IPS-18c (cell line): ENCODE data around the gene KIF20A.
"Not testable (repeated sequence)": the region's sequence is repeated elsewhere in the genome, so short reads cannot be mapped to it uniquely, and the experiment has no call there.

ENCODE experiments used
- H3K4me3 ChIP-seq: 2 replicates; pipeline ENCODE4 v1.7.0; 2013; ENCODE audit warnings: low read depth, mild to moderate bottlenecking, low read length, moderate library complexity; ENCODE audit not compliant: insufficient read depth
- H3K9me3 ChIP-seq: one replicate; pipeline ENCODE4 v1.6.1; 2013; ENCODE audit warnings: mild to moderate bottlenecking, low read length, moderate library complexity; ENCODE audit not compliant: control insufficient read depth, insufficient read depth

KIF20A gene

GRCh38 chr5:138178516-138179276, at the start of gene KIF20A, which contains the start of gene BRD8:
Gene KIF20A (plus strand): TSS chr5:138179112. CDS start chr5:138179681, 569 bp downstream.
Gene BRD8 (minus strand): TSS chr5:138178630. CDS start chr5:138178614, 16 bp downstream.
- no peaks in the 10 kb centered on the region for H3K9me3 ChIP-seq
- H3K4me3 ChIP-seq, result peak within 1 kb of the TSS; percentile 88

DNA sequence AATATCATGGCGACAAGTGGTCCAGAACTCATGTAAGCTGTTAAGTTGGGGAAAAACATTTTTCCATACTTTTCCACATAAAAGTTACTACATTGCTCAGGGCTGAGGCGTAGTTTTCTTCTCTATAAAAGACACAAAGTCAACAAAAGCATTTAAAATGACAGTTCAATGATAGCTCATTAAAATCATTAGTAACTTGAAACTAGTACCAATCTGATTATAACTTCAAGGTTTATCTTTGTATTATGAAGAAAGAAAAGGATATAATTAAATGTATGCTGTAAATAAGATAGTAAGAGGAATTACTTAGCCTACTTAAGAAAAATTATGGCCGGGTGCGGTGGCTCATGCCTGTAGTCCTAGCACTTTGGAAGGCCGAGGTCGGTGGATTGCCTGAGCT, 49.6 kb upstream of the KIF20A start:
- Histone ChIP-seq H3K9me3 (no peaks in the 10 kb centered on the region), H3K4me3 (no peak overlapping the region)

DNA sequence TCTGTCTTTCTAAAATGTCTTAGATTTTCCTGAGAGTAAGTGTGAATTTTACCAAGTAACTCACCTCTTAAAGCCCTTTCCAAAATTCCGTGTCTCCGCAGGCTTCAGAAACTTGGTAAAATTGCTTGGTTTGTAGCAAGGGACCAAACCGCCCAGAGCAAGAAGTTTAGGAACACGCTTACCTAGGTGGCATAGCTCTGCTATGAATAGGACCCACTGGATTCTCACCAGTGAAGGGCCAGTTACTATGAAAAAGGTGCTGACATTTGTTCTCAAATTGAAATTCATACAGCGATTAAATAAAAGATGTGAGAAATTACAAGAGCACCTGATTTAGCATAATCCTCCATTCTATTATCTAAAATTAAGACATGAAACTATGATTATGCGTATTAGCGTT, 46.4 kb upstream of the KIF20A start:
- Histone ChIP-seq H3K4me3 (no peak overlapping the region), H3K9me3 (no peaks in the 10 kb centered on the region)

- Histone ChIP-seq H3K9me3 (no peaks in the 10 kb centered on the region), H3K4me3 (peak within 1 kb of the TSS; percentile 67)
These were observed 39.7 kb upstream of the KIF20A start, which contains the start of gene NME5 for GRCh38 chr5:138138949-138139780. Gene NME5 (minus strand): TSS chr5:138139428. CDS start chr5:138138780, 648 bp downstream.

- no peaks in the 10 kb centered on the region for H3K9me3 ChIP-seq
- peak overlapping the region; percentile 67; the same call in 1 of the 2 replicates for H3K4me3 ChIP-seq
These were observed 39.2 kb upstream of the KIF20A start for GRCh38 chr5:138139781-138140090.

GRCh38 chr5:138140268-138140667, 38.6 kb upstream of the KIF20A start:
- Histone ChIP-seq H3K4me3 (no peak overlapping the region), H3K9me3 (no peaks in the 10 kb centered on the region)

DNA sequence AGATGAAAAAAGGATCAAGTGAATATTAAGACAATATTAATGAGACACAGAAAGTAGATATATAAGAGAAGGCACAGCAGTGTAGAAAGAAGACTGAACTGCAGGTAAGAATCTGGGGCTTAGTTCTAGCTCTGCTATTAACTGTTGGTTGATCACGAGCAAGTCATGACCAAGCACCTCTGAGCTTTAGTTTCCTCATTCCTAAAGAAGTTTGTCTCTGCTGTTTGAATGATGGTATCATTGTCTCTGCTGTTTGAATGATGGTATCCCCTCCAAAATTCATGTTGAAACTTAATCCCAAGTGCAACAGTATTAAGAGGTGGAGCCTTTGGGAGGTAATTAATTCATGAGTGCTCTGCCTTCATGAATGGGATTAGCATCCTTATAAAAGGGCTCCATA, 37.2 kb upstream of the KIF20A start:
- H3K4me3 ChIP-seq, result no peak overlapping the region
- no peaks in the 10 kb centered on the region for H3K9me3 ChIP-seq

- not testable (repeated sequence) for H3K4me3 ChIP-seq, H3K9me3 ChIP-seq
These were observed 35.3 kb upstream of the KIF20A start for GRCh38 chr5:138143578-138143977.

DNA sequence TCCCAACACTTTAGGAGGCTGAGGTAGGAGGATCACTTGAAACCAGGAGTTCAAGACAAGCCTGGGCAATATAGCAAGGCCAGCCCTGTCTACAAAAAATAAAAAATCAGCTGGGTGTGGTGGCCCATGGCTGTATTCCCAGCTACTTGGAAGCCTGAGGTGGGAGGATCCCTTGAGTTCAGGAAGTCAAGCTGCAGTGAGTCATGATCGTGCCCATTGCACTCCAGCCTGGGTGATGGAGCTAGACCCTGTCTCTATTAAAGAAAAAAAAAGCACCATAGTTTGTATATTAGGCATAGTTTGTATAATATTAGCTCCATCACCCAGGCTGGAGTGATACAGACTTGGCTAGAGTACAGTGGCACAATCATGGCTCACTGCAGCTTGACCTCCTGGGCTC, 30.1 kb upstream of the KIF20A start:
- Histone ChIP-seq H3K9me3 (no peaks in the 10 kb centered on the region), H3K4me3 (no peak overlapping the region)

DNA sequence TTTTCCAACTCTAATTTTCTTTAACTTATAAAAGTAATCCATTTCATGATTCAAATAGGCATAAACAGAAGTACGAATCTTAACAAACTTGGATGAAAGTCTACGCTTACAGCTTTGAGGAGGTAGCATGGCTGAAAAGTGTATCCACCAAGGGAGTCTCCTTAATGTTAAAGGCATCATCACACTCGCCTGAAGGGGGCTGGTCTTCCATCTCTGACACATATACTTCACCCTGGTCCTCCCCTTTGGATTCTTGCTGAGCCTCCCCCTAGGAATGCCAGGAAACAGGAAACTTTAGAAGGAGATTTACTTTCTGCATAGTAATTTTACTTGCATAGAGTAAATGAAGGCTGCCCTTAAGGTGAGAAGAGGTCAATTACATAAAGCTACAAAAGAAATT, 29.4 kb upstream of the KIF20A start:
- Histone ChIP-seq H3K9me3 (no peaks in the 10 kb centered on the region), H3K4me3 (no peak overlapping the region)

DNA sequence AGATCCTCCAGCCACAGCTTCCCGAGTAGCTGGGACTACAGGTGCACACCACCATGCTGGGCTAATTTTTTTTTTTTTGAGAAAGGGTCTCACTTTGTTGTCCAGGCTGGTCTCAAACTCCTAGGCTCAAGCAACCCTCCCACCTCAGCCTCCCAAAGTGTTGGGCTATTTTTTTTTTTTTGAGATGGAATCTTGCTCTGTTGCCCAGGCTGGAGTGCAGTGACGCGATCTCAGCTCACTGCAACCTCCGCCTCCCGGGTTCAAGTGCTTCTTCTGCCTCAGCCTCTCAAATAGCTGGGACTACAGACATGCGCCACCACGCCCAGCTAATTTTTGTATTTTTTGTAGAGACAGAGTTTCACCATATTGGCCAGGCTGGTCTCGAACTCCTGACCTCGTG, 22.9 kb upstream of the KIF20A start:
- not testable (repeated sequence) for H3K9me3 ChIP-seq, H3K4me3 ChIP-seq

DNA sequence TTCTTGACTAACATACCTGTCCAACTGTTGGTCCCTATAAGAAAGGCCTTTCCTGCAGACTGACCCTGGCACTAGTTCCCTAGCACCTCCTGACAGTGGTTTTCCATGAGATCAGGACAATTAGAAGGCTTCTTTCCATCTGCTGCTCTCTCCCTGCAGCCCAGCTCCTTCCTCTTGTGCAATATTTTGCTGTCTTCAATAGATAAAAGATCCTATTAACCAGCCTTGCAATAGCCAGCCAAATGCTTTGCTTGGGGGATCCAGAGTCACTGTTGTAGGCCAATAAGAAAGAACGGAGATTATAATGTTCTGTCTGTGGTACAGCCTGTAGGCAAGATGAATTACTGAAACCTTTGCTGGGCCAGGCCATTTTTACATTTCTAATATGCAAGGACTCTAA, 21.3 kb upstream of the KIF20A start:
- no peaks in the 10 kb centered on the region for H3K9me3 ChIP-seq
- H3K4me3 ChIP-seq, result no peak overlapping the region

DNA sequence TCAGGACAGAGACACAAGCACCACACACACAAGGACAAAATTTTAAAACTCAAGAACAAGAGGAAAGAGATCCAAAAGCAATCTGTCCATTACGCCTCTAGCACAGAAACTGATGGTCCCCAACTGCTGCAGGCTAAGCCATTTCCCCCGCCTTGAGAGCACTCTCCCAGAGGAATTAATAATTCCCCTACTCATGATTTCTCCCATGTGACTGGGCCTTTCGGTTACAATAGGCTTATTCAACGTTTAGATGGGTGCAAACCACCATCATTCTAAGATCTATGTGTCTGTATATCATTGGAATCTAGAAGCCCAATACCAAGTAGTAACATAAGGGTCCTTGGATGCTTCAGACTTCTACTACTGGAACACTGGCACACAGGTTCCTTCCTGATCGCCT, 19.2 kb upstream of the KIF20A start:
- H3K9me3 ChIP-seq, result no peaks in the 10 kb centered on the region
- H3K4me3 ChIP-seq, result no peak overlapping the region

GRCh38 chr5:138160706-138161105, 18.2 kb upstream of the KIF20A start:
- no peaks in the 10 kb centered on the region for H3K9me3 ChIP-seq

GRCh38 chr5:138163721-138164120, 15.2 kb upstream of the KIF20A start:
- no peak overlapping the region for H3K4me3 ChIP-seq
- H3K9me3 ChIP-seq, result no peaks in the 10 kb centered on the region

More at GRCh38 chr5:138160706-138161105, 18.2 kb upstream of the KIF20A start:
- H3K4me3 ChIP-seq, result no peak overlapping the region

DNA sequence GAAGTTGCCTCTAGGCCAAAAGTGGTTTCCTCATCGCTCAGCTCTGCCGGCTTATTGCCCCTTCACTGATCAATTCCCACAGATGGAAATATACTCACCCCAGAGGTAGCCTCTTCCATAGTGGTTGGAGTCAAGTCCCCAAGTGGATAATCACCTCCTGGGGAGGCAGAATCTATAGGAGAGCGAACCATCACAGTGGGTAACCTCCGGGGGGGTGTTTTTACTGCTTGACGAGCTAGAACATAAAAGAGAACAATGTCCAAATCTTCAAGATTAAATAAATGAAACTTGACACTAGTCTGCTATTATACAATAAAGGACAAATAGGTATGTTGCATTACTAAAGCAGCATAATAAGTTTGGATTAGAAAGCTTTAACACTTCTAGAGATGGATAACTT, 9.8 kb upstream of the KIF20A start:
- no peak overlapping the region for H3K4me3 ChIP-seq
- no peaks in the 10 kb centered on the region for H3K9me3 ChIP-seq

DNA sequence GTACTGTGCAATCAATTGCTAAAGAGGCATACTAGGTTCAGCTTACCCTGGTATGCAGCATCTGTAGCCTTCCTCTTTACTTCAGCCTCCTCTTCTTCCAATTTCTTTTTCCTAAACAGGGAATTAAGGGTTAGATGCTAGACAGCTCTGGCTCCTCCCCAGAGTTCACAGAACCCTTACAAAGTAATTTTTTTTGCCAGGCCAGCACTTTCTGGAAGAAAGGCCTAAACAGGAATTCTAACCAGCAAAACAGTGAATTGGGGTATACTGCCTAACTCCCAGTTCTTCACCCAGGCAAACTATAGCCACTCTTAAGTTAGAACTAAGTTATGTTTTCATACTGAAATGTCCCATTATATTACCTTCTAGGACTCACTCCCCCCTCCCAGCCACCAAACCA, 8.6 kb upstream of the KIF20A start:
- Histone ChIP-seq H3K9me3 (no peaks in the 10 kb centered on the region), H3K4me3 (no peak overlapping the region)

GRCh38 chr5:138177941-138178515, 884 bp upstream of the KIF20A start:
- Histone ChIP-seq H3K9me3 (no peaks in the 10 kb centered on the region), H3K4me3 (peak overlapping the region; percentile 88)
